ENCODE results near the gene FMO1.
"Not testable (repeated sequence)": the region's sequence is repeated elsewhere in the genome, so short reads cannot be mapped to it uniquely, and the experiment has no call there.

Gene FMO1, protein sequence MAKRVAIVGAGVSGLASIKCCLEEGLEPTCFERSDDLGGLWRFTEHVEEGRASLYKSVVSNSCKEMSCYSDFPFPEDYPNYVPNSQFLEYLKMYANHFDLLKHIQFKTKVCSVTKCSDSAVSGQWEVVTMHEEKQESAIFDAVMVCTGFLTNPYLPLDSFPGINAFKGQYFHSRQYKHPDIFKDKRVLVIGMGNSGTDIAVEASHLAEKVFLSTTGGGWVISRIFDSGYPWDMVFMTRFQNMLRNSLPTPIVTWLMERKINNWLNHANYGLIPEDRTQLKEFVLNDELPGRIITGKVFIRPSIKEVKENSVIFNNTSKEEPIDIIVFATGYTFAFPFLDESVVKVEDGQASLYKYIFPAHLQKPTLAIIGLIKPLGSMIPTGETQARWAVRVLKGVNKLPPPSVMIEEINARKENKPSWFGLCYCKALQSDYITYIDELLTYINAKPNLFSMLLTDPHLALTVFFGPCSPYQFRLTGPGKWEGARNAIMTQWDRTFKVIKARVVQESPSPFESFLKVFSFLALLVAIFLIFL

GRCh38 chr1:171248302-171248701 is at the start of gene FMO1:
Gene FMO1, plus strand, starts transcription at chr1:171248494. Its CDS starts 9,594 bp downstream, at chr1:171258088.
- no peak for DNase-seq

GRCh38 chr1:171204296-171204695 is 44.0 kb upstream of the FMO1 start:
- DNase-seq = no peak

DNA sequence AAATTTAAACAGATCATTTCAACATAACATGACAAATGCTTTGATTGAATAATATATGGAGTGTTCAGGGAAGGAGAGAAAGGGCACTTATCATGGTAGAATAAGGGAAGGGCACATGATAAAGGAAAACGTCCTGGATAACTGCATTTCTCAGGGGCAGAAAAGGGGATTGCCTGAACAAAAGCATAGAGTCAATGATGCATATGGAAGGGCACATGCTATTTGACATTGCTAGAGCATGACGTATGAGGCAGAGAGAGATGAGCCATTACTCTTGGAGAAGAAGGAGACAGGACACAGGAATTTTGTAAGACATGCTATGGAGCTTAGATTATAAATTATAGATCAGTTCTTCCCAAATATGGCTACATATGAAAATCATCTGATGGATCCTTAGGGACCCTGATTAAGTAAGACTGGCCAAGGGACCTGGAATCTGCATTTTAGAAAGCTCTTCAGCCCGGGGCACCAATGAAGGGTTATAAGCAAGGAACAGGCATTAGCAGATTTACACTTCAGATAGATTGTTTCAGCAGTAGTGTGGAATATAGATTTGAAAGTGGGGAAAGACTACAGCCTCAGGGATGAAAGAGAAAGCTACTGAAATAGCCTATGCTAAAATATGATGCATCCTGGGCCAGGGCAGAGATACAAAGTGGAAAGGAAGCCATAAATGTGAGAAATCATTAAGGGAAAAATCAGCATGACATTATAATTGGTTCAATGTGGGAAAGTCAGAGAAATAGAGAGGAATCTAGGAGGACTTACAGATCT is 41.9 kb upstream of the FMO1 start:
- no peak for DNase-seq

DNA sequence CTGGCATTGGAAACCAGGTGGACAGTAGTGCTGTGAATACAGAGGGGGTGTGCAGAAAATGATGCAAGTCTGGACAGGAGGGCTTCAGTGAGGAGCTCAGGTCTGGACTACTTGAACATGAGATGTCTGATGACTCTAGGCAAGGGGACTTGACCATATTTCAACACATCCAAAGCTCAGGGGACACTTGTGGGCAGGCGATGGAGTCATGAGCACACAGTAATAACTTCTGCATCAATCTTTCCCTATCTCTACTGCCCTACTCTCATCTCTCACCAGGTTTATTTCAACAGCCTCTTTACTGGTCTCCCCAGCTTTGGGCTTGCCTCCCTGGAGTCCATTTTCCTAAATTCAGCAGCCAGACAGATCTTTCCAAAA is 41.3 kb upstream of the FMO1 start:
- no peak for DNase-seq

GRCh38 chr1:171207377-171207776 is 40.9 kb upstream of the FMO1 start:
- no peak for DNase-seq

- DNase-seq = no peak
Observed at GRCh38 chr1:171210355-171210754, 37.9 kb upstream of the FMO1 start.

GRCh38 chr1:171212607-171213351 is 35.5 kb upstream of the FMO1 start:
- DNase-seq = no peak

DNA sequence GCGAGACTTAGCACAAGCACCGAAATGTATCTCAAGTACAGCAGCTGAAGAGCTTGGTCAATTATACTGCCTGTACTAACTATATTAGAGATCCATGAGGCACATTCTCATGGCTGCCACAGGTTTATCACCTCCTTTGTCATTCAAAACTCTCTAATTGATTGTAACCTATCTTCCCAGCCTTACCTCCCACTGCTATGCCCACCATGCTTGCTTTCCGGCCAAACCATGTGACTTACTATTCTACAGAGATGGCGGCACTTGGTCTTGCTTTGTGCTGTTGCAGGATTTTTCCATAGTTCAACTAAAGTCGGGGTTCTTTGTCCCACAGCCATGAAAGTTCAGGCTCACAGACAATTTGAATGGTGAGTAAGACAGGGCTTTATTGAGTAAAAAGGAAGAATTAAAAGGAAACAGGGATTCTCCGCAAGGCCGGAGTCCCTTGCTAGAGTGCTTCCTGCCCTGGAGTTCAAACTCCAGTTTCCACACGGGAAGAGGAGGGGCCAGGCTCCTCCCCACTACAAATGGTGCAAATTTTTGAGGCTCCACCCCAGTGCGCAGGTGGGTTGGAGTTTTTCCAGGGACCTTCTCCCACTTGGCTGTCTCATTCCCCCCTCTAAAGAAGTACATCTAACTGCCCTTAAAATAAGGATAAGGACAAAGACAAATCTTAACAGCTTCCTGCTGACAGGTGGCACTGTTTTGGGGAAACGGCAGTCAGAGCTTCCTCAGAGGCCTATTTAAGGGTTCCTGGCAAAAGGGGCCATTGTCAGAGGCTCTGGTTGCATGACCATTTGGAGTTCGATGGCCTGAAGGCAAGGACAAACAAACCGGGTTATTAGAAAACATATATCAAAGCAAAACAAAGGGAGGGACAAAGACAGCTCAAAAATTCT is 34.5 kb upstream of the FMO1 start:
- DNase-seq = no peak

GRCh38 chr1:171217658-171218443 is 30.4 kb upstream of the FMO1 start:
- no peak for DNase-seq

- DNase-seq = no peak
Observed at GRCh38 chr1:171218661-171219060, 29.6 kb upstream of the FMO1 start.

- no peak for DNase-seq
Observed at GRCh38 chr1:171219346-171220080, 28.8 kb upstream of the FMO1 start.

DNA sequence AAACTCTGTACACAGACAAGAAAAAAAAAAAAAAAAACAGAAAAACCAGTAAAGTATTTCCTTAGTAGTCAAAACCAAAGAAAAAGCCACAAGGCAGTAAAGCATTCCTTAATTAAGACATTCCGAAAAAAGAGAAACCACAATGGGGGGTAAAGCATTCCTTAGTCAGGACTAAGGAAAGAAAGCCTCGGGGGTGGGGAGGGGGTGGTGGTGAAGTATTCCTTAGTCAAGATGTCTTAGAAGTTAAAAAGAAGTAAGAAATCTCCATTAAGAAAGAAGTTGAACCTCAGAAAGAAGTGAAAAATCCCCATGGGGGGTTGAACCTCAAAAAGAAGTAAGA is 28.2 kb upstream of the FMO1 start:
- DNase-seq = no peak

DNA sequence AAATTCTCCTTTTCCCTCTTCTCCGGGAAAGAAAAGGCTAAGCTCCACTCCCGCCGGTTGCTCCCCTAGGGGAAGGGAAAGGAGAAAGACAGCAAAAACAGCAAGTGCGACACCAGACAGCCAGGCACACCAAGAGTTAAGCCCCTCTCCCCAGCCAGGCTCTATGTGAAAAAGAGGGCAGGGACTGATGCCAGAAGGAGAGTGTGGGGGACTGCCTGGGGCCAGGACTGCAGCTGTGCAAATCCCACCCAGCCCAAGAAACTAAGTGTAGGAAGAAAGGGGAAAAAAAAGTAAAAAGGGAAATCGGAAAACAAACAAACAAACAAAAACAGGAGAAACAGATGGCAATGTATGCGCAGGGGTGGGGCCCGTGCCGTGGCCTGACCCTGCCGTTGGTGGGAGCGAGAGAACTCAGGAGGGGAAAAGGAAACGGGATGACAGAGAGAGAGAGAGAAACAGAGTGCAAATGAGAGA is 27.7 kb upstream of the FMO1 start:
- DNase-seq = no peak

GRCh38 chr1:171221665-171222591 is 26.4 kb upstream of the FMO1 start:
- DNase-seq = no peak

DNA sequence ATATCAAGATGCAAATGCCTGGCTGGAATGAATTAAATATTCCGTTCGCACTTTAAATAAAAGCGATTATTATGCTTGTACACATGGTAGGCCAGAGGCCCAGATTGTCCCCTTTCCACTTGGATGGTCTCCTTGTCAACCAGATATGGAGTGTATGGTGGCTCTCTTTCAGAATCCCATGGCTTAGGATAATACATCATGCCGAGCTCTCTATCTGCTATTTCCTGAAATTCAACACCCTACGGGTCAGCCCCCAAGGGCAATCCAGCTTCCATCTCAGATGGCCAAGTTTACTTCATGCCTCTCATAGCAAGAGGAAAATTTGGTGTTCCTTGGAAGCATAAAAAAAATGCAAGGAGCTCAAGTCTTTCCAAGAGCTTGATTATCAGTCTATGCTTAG is 25.4 kb upstream of the FMO1 start:
- no peak for DNase-seq

- not testable (repeated sequence) for DNase-seq
Observed at GRCh38 chr1:171224257-171224656, 24.0 kb upstream of the FMO1 start.

GRCh38 chr1:171226747-171227370 is 21.4 kb upstream of the FMO1 start:
- DNase-seq = peak; percentile 14

- DNase-seq = no peak
Observed at GRCh38 chr1:171231326-171231725, 17.0 kb upstream of the FMO1 start.

GRCh38 chr1:171233183-171233582 is 15.1 kb upstream of the FMO1 start:
- no peak for DNase-seq
